ENCODE results near the gene NAV2. TPM values are rescaled to one million over a fixed set of nuclear protein-coding genes. Genes with fewer than 3 reads are reported as not detected.

Gene NAV2
- total and polyA plus RNA-seq, 2 donors from 2014 or later, result 5.9 to 37.7 TPM

- intact Hi-C loops (cut with DNase I), result no loop called here
- no peaks in the 10 kb centered on the region for H3K27me3 ChIP-seq (ENCODE audit: control insufficient read depth, insufficient read depth, low read length)
- DNase-seq (no peak), FAIRE-seq (no peak)
- H3K9ac ChIP-seq (ENCODE audit: low read length in 3 of 3), result no peak overlapping the region
- no peak overlapping the region for H3K27ac ChIP-seq (ENCODE audit: low read depth in 2 of 2, low read length in 2 of 2)
- no peak overlapping the region for H3K4me3 ChIP-seq (ENCODE audit: low read length in 3 of 3)
- peaks cover 0 to 4% (median 0%) of the 10 kb centered on the region in 3 donors for H3K9me3 ChIP-seq (ENCODE audit: control insufficient read depth in 2 of 3, insufficient read depth in 1 of 3, low read length in 3 of 3)
- TF ChIP-seq, protein P1, sequence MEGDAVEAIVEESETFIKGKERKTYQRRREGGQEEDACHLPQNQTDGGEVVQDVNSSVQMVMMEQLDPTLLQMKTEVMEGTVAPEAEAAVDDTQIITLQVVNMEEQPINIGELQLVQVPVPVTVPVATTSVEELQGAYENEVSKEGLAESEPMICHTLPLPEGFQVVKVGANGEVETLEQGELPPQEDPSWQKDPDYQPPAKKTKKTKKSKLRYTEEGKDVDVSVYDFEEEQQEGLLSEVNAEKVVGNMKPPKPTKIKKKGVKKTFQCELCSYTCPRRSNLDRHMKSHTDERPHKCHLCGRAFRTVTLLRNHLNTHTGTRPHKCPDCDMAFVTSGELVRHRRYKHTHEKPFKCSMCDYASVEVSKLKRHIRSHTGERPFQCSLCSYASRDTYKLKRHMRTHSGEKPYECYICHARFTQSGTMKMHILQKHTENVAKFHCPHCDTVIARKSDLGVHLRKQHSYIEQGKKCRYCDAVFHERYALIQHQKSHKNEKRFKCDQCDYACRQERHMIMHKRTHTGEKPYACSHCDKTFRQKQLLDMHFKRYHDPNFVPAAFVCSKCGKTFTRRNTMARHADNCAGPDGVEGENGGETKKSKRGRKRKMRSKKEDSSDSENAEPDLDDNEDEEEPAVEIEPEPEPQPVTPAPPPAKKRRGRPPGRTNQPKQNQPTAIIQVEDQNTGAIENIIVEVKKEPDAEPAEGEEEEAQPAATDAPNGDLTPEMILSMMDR (IDR thresholded peaks at IDR 0.05; ENCODE audit: borderline replicate concordance, extremely low read depth, insufficient read depth), result no peak
- H3K36me3 ChIP-seq (ENCODE audit: control insufficient read depth in 2 of 3, insufficient read depth in 3 of 3, low read length in 3 of 3), result no peaks in the 10 kb centered on the region
- H3K4me1 ChIP-seq (ENCODE audit: control insufficient read depth in 2 of 3, insufficient read depth in 2 of 3, low read depth in 1 of 3, low read length in 3 of 3), result no peaks in the 10 kb centered on the region
Observed at GRCh38 chr11:19832086-19832750, 119.6 kb downstream of the NAV2 start.

GRCh38 chr11:19832901-19833300, 120.3 kb downstream of the NAV2 start:
- intact Hi-C loops (cut with DNase I), result no loop called here
- H3K36me3 ChIP-seq (ENCODE audit: control insufficient read depth in 2 of 3, insufficient read depth in 3 of 3, low read length in 3 of 3), result no peaks in the 10 kb centered on the region
- DNase-seq (no peak), FAIRE-seq (no peak)
- no peaks in the 10 kb centered on the region for H3K4me1 ChIP-seq (ENCODE audit: control insufficient read depth in 2 of 3, insufficient read depth in 2 of 3, low read depth in 1 of 3, low read length in 3 of 3)
- no peak overlapping the region for H3K9ac ChIP-seq (ENCODE audit: low read length in 3 of 3)
- H3K27ac ChIP-seq (ENCODE audit: low read depth in 2 of 2, low read length in 2 of 2), result no peak overlapping the region
- TF ChIP-seq, protein P1 (IDR thresholded peaks at IDR 0.05; ENCODE audit: borderline replicate concordance, extremely low read depth, insufficient read depth), result no peak
- H3K27me3 ChIP-seq (ENCODE audit: control insufficient read depth, insufficient read depth, low read length), result no peaks in the 10 kb centered on the region
- no peak overlapping the region for H3K4me3 ChIP-seq (ENCODE audit: low read length in 3 of 3)
- H3K9me3 ChIP-seq (ENCODE audit: control insufficient read depth in 2 of 3, insufficient read depth in 1 of 3, low read length in 3 of 3), result peaks cover 0 to 4% (median 0%) of the 10 kb centered on the region in 3 donors

DNA sequence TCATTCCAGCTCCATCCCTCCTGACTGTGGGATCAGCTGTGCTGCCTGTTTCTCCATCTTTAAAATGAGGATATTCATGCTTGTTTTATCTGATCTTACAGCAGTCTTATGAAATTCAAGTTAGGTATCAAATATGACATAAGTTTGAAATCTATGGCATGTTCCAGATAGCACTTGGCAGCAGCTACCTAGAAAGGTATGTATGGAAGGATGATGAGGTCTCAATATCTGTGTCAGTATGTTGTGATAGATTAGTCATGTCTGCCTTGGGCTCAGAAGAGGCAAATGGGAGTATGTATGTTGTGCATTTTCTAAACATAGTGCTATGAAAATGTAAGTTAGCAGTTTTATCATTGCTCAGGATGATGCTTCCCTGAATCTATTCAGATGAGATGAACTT, 122.1 kb downstream of the NAV2 start:
- H3K4me3 ChIP-seq (ENCODE audit: low read length in 3 of 3), result no peak overlapping the region
- H3K9me3 ChIP-seq (ENCODE audit: control insufficient read depth in 2 of 3, insufficient read depth in 1 of 3, low read length in 3 of 3), result peaks cover 0 to 4% (median 0%) of the 10 kb centered on the region in 3 donors
- FAIRE-seq (no peak), DNase-seq (no peak)
- no peaks in the 10 kb centered on the region for H3K27me3 ChIP-seq (ENCODE audit: control insufficient read depth, insufficient read depth, low read length)
- H3K36me3 ChIP-seq (ENCODE audit: control insufficient read depth in 2 of 3, insufficient read depth in 3 of 3, low read length in 3 of 3), result no peaks in the 10 kb centered on the region
- H3K9ac ChIP-seq (ENCODE audit: low read length in 3 of 3), result no peak overlapping the region
- H3K4me1 ChIP-seq (ENCODE audit: control insufficient read depth in 2 of 3, insufficient read depth in 2 of 3, low read depth in 1 of 3, low read length in 3 of 3), result no peaks in the 10 kb centered on the region
- TF ChIP-seq, protein P1 (IDR thresholded peaks at IDR 0.05; ENCODE audit: borderline replicate concordance, extremely low read depth, insufficient read depth), result no peak
- intact Hi-C loops (cut with DNase I), result no loop called here
- H3K27ac ChIP-seq (ENCODE audit: low read depth in 2 of 2, low read length in 2 of 2), result no peak overlapping the region

Data from kidney (tissue), 14 donors.